ENCODE data around the gene KDM2A. TPM values are rescaled to one million over a fixed set of nuclear protein-coding genes. Genes with fewer than 3 reads are reported as not detected.

The KDM2A gene
- total and polyA plus RNA-seq, 7 donors = 15.6 to 67.3 (median 29.0) TPM

DNA sequence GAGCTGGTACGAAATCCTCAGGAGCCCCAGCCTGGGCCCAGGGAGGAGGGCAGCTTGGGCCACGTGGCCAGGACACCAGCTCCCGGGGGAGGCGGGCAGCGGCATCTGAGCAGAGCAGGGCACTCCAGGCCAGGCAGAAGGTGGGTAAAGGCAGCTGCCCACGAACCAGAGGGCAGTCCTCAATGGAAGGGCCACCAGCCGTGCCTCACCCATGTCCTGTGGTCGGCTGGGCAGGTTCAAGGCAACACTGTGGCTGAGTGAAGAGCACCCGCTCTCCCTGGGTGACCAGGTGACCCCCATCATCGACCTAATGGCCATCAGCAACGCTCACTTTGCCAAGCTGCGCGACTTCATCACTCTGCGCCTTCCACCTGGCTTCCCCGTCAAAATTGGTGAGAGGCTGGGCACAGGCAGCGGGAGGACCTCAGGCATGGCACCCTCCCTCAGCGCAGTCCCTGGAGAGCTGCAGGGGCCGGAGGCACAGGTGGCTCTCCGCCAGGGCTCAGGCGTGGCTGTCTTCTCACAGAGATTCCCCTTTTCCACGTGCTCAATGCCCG lies 181.8 kb downstream of the KDM2A start:
- no peak for TF ChIP-seq CTCF (IDR thresholded peaks at IDR 0.05)
- no peak for TF ChIP-seq POLR2AphosphoS5 (IDR thresholded peaks at IDR 0.05)
- TF ChIP-seq EP300 (IDR thresholded peaks at IDR 0.05) = no peak
- no peak for TF ChIP-seq POLR2A (IDR thresholded peaks at IDR 0.05)
- peaks cover 0 to 31% (median 24%) of the 10 kb centered on the region in 4 donors for H3K4me1 ChIP-seq
- no peak overlapping the region for H3K27ac ChIP-seq
- intact Hi-C loops (cut with DNase I) = no loop called here
- H3K36me3 ChIP-seq = peaks cover 16 to 52% (median 30%) of the 10 kb centered on the region in 4 donors
- peak; percentile 60 for DNase-seq
- no peak overlapping the region for H3K4me3 ChIP-seq
- no peaks in the 10 kb centered on the region for H3K9me3 ChIP-seq
- H3K27me3 ChIP-seq = no peaks in the 10 kb centered on the region
- 91 to 93% methylated on average over 22 of the region's 22 CpGs for WGBS, 2 donors

GRCh38 chr11:67301313-67301921 lies 182.4 kb downstream of the KDM2A start:
- TF ChIP-seq POLR2AphosphoS5 (IDR thresholded peaks at IDR 0.05) = no peak
- TF ChIP-seq POLR2A (IDR thresholded peaks at IDR 0.05) = no peak
- TF ChIP-seq EP300 (IDR thresholded peaks at IDR 0.05) = no peak
- DNase-seq = peak; percentile 67
- Histone ChIP-seq H3K27me3 (no peaks in the 10 kb centered on the region), H3K4me1 (peaks cover 0 to 31% (median 24%) of the 10 kb centered on the region in 4 donors), H3K4me3 (no peak overlapping the region), H3K27ac (no peak overlapping the region), H3K9me3 (no peaks in the 10 kb centered on the region), H3K36me3 (peaks cover 16 to 51% (median 30%) of the 10 kb centered on the region in 4 donors)
- 88 to 92% methylated on average over 28 of the region's 28 CpGs for WGBS, 2 donors
- intact Hi-C loops (cut with DNase I) = no loop called here

GRCh38 chr11:67301951-67302516 lies 183.0 kb downstream of the KDM2A start:
- peak; percentile 68 for DNase-seq
- H3K9me3 ChIP-seq = no peaks in the 10 kb centered on the region

GRCh38 chr11:67302571-67303131 lies 183.6 kb downstream of the KDM2A start:
- peaks cover 12 to 46% (median 28%) of the 10 kb centered on the region in 4 donors for H3K36me3 ChIP-seq
- peak; percentile 80 for DNase-seq
- no peaks in the 10 kb centered on the region for H3K27me3 ChIP-seq
- no peaks in the 10 kb centered on the region for H3K9me3 ChIP-seq
- 5 to 28% methylated on average over 23 of the region's 23 CpGs for WGBS, 2 donors
- TF ChIP-seq POLR2AphosphoS5 (IDR thresholded peaks at IDR 0.05) = no peak
- TF ChIP-seq EP300 (IDR thresholded peaks at IDR 0.05) = no peak
- no peak for TF ChIP-seq POLR2A (IDR thresholded peaks at IDR 0.05)
- TF ChIP-seq CTCF (IDR thresholded peaks at IDR 0.05) = no peak
- H3K4me1 ChIP-seq = peaks cover 0 to 31% (median 24%) of the 10 kb centered on the region in 4 donors
- intact Hi-C loops (cut with DNase I) = no loop called here
- H3K27ac ChIP-seq = peak overlapping the region; percentile 69 to 77 (median 74)
- H3K4me3 ChIP-seq = peak overlapping the region; percentile 54 to 98 (median 78)

More at GRCh38 chr11:67301951-67302516, 183.0 kb downstream of the KDM2A start:
- intact Hi-C loops (cut with DNase I) = no loop called here
- Histone ChIP-seq H3K27ac (peak overlapping the region in 3 of 4 donors; percentile 71 to 77 (median 76)), H3K36me3 (peaks cover 12 to 46% (median 28%) of the 10 kb centered on the region in 4 donors), H3K4me3 (peak overlapping the region in 1 of 4 donors; percentile 95), H3K27me3 (no peaks in the 10 kb centered on the region), H3K4me1 (peaks cover 0 to 31% (median 24%) of the 10 kb centered on the region in 4 donors)
- no peak for TF ChIP-seq POLR2AphosphoS5 (IDR thresholded peaks at IDR 0.05)
- TF ChIP-seq POLR2A (IDR thresholded peaks at IDR 0.05) = peak in 1 of 2 donors; percentile 47
- WGBS, 2 donors = 16 to 59% methylated on average over 15 of the region's 15 CpGs

- no peak for TF ChIP-seq CTCF (IDR thresholded peaks at IDR 0.05)
- TF ChIP-seq POLR2AphosphoS5 (IDR thresholded peaks at IDR 0.05) = peak in 3 of 4 donors; percentile 28 to 73 (median 71)
- no peak for TF ChIP-seq EP300 (IDR thresholded peaks at IDR 0.05)
- TF ChIP-seq POLR2A (IDR thresholded peaks at IDR 0.05) = peak in 1 of 2 donors; percentile 41
- Histone ChIP-seq H3K27ac (peak within 1 kb of the TSS; percentile 69 to 77 (median 74)), H3K36me3 (peaks cover 12 to 44% (median 29%) of the 10 kb centered on the region in 4 donors), H3K27me3 (no peaks in the 10 kb centered on the region), H3K9me3 (no peaks in the 10 kb centered on the region), H3K4me3 (peak within 1 kb of the TSS; percentile 54 to 98 (median 78)), H3K4me1 (peaks cover 0 to 31% (median 24%) of the 10 kb centered on the region in 4 donors)
- WGBS, 2 donors = 1 to 9% methylated on average over 65 of the region's 65 CpGs
- intact Hi-C loops (cut with DNase I) = no loop called here
- peak; percentile 84 for DNase-seq
Measured at GRCh38 chr11:67303132-67303834, 184.2 kb downstream of the KDM2A start, which contains the start of gene SSH3. Gene SSH3 (plus strand): TSS chr11:67303530. CDS start chr11:67303626, 96 bp downstream.
